ENCODE results near the gene ZNF609. TPM values are rescaled to one million over a fixed set of nuclear protein-coding genes. Genes with fewer than 3 reads are reported as not detected.

The ZNF609 gene
- total and polyA plus RNA-seq, 2 of the 13 experiments (the other 11 are each of a cell fraction or from before 2014, with no cell fraction given): 8.9 to 9.9 TPM

GRCh38 chr15:64610257-64610919 is 150.0 kb downstream of the ZNF609 start (continued):
- no peak for TF ChIP-seq MLLT10 (CRISPR knock-in tag; IDR thresholded peaks at IDR 0.05)
- TF ChIP-seq ZNF766 (CRISPR knock-in tag; IDR thresholded peaks at IDR 0.05; ENCODE audit: borderline replicate concordance): 0 out of 2 replicates have a peak, but pooled peaks have one; percentile 31
- TF ChIP-seq WIZ (CRISPR knock-in tag; IDR thresholded peaks at IDR 0.05): no peak
- no peak for TF ChIP-seq SP1 (IDR thresholded peaks at IDR 0.05)
- TF ChIP-seq SP1 (CRISPR knock-in tag; IDR thresholded peaks at IDR 0.05): no peak
- 0 out of 2 replicates have a peak, but pooled peaks have one; percentile 23 for TF ChIP-seq CBFB (CRISPR knock-in tag; IDR thresholded peaks at IDR 0.05)
- no peak for TF ChIP-seq ZNF354B (CRISPR knock-in tag; IDR thresholded peaks at IDR 0.05)
- no peak for TF ChIP-seq ZNF589 (CRISPR knock-in tag; conservative IDR thresholded peaks at IDR 0.05)
- no peak for TF ChIP-seq CHCHD3 (CRISPR knock-in tag; IDR thresholded peaks at IDR 0.05)
- no peak for TF ChIP-seq ZNF276 (CRISPR knock-in tag; IDR thresholded peaks at IDR 0.05; ENCODE audit: low read depth)
- TF ChIP-seq ZNF143 (CRISPR knock-in tag; IDR thresholded peaks at IDR 0.05): no peak
- no peak for TF ChIP-seq ZNF674 (CRISPR knock-in tag; IDR thresholded peaks at IDR 0.05; ENCODE audit: low read depth)
- no peak; the same call in 1 of the 2 replicates for TF ChIP-seq ZNF431 (CRISPR knock-in tag; IDR thresholded peaks at IDR 0.05; ENCODE audit: borderline replicate concordance, low read depth)
- no peak for TF ChIP-seq CAMTA2 (CRISPR knock-in tag; IDR thresholded peaks at IDR 0.05; ENCODE audit: borderline replicate concordance)
- peak; percentile 94 for TF ChIP-seq PPARG (CRISPR knock-in tag; conservative IDR thresholded peaks at IDR 0.05)
- TF ChIP-seq ZNF556 (CRISPR knock-in tag; IDR thresholded peaks at IDR 0.05; ENCODE audit: borderline replicate concordance): no peak; the same call in 1 of the 2 replicates
- TF ChIP-seq SOX13 (IDR thresholded peaks at IDR 0.05): no peak
- TF ChIP-seq SOX13 (CRISPR knock-in tag; conservative IDR thresholded peaks at IDR 0.05 in 1 of 2, IDR thresholded peaks at IDR 0.05 in 1 of 2): peak in 1 of 2 experiments; percentile 70; a peak in 1 of 4 replicates
- no peak for TF ChIP-seq PAWR (CRISPR knock-in tag; IDR thresholded peaks at IDR 0.05; ENCODE audit: borderline replicate concordance)
- TF ChIP-seq, protein P1, sequence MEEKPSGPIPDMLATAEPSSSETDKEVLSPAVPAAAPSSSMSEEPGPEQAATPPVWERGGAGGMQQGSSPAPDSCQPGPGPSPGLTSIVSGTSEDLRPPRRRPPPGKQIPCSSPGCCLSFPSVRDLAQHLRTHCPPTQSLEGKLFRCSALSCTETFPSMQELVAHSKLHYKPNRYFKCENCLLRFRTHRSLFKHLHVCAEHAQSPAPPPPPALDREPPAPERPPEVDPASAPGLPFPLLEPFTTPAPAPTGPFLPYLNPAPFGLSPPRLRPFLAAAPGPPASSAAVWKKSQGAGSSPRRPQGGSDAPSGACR (CRISPR knock-in tag; IDR thresholded peaks at IDR 0.05): no peak
- TF ChIP-seq KDM5A (IDR thresholded peaks at IDR 0.05; ENCODE audit: borderline replicate concordance, low read length): no peak
- no peak for TF ChIP-seq ZBTB8A (CRISPR knock-in tag; IDR thresholded peaks at IDR 0.05; ENCODE audit: borderline replicate concordance, low read depth)
- TF ChIP-seq ATF3 (CRISPR knock-in tag; IDR thresholded peaks at IDR 0.05): peak; percentile 12; the same call in 1 of the 2 replicates
- no peak for TF ChIP-seq CREB3 (CRISPR knock-in tag; IDR thresholded peaks at IDR 0.05)
- TF ChIP-seq ZBTB42 (CRISPR knock-in tag; IDR thresholded peaks at IDR 0.05): no peak
- no peak for TF ChIP-seq BORCS8-MEF2B (CRISPR knock-in tag; IDR thresholded peaks at IDR 0.05)
- 0 out of 2 replicates have a peak, but pooled peaks have one; percentile 22 for TF ChIP-seq SP5 (CRISPR knock-in tag; IDR thresholded peaks at IDR 0.05; ENCODE audit: borderline replicate concordance, low read depth)
- TF ChIP-seq ZNF253 (CRISPR knock-in tag; IDR thresholded peaks at IDR 0.05; ENCODE audit: borderline replicate concordance): no peak
- TF ChIP-seq THAP11 (CRISPR knock-in tag; IDR thresholded peaks at IDR 0.05): peak; percentile 56; the same call in 1 of the 2 replicates
